ENCODE measurements around the gene EEF2K. TPM values are rescaled to one million over a fixed set of nuclear protein-coding genes. Genes with fewer than 3 reads are reported as not detected.

The EEF2K gene
- total and polyA plus RNA-seq, 3 experiments from 2014 or later, result 1.9 to 28.3 (median 27.2) TPM

DNA sequence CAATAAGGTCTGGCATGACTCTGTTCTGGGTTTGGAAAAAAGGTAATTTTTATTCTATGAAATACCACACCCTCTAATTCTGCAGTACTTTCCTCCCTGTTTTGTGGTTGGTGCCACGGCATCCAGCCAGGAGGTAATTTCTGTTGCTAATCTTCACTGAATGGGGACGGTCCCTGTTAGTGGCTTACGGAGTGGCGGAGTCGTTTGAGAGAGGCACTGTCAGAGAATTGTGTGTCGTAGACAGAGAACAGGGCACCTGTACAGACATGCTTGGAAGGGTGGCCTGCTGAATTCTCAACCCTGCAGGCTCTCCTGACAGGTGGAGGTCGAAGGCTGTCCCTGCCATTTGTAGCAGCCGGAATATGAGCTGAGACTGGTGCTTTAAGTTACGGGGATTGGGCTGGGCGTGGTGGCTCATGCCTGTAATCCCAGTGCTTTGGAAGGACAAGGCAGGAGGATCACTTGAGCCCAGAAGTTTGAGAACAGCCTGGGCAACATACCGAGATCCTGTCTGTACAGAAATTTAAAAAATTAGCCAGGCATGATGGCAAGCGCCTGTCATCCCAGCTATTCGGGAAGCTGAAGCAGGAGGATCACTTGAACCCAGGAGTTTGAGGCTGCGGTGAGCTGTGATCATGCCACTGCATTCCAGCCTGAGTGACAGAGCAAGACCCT, 33.2 kb downstream of the EEF2K start:
- Mint-ChIP-seq H3K9me3 (no peaks in the 10 kb centered on the region), H3K27me3 (no peaks in the 10 kb centered on the region), H3K4me1 (peaks cover 21 to 34% (median 31%) of the 10 kb centered on the region in 3 donors), H3K36me3 (peaks cover 0 to 10% (median 1%) of the 10 kb centered on the region in 3 donors), H3K27ac (peak overlapping the region in 5 of 8 donors; percentile 29 to 81 (median 79)), H3K4me3 (no peak overlapping the region)
- Histone ChIP-seq H3K9me3 (ENCODE audit: low read length) (no peaks in the 10 kb centered on the region), H3K36me3 (ENCODE audit: insufficient read depth, low read length) (no peaks in the 10 kb centered on the region), H3K27me3 (ENCODE audit: insufficient read depth, low read length, poor library complexity, severe bottlenecking) (no peaks in the 10 kb centered on the region), H3K4me3 (ENCODE audit: low read length) (no peak overlapping the region), H3K27ac (ENCODE audit: low read depth, low read length) (no peak overlapping the region), H3K4me1 (ENCODE audit: insufficient read depth, low read length) (peaks cover 32% of the 10 kb centered on the region)
- POLR2A ChIA-PET, result interaction anchor here (0.6 kb wide), 1 partner anchor 12 kb away, joined by 4 read pairs; no protein-coding TSS in a partner anchor
- DNase-seq, result no peak
- CTCF ChIA-PET, result interaction anchor here (0.7 to 1.1 kb wide), 2 partner anchors 33 to 435 kb away, joined by 3 read pairs; partner anchors contain the start of gene EEF2K

DNA sequence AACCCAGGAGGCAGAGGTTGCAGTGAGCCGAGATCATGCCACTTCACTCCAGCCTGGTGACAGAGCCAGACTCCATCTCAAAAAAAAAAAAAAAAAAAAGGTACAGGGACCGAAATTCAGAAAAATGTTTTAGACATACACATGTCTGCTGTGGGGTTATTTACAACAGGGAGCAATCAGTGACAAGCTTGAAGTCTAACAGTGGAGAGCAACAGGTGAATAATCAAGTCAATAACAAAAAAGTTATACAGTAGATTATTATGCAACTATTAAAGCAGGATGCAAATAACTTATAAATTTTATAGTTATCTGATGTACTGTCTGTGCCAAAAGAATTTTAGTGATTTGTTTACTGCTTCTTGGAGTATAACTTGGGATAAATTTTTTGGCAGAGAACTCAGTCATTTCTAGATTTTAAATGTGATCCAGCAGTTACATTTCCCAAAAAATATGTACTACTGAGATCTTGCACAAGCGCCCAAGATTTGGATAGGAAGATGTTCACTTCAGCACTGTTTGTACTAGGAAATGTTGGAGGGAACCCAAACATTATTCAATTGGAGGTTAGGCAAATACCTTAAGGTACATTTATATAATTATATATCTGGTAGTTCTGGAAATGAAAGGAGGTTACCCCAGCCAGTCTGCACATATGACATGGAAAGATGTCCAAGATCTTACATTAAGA, 34.1 kb downstream of the EEF2K start:
- Histone ChIP-seq H3K27ac (ENCODE audit: low read depth, low read length) (no peak overlapping the region), H3K4me3 (ENCODE audit: low read length) (no peak overlapping the region), H3K36me3 (ENCODE audit: insufficient read depth, low read length) (no peaks in the 10 kb centered on the region), H3K27me3 (ENCODE audit: insufficient read depth, low read length, poor library complexity, severe bottlenecking) (no peaks in the 10 kb centered on the region), H3K9me3 (ENCODE audit: low read length) (no peaks in the 10 kb centered on the region), H3K4me1 (ENCODE audit: insufficient read depth, low read length) (peaks cover 32% of the 10 kb centered on the region)
- peak overlapping the region in 1 of 7 donors; percentile 3 for H3K4me3 Mint-ChIP-seq
- no peaks in the 10 kb centered on the region for H3K9me3 Mint-ChIP-seq
- H3K27ac Mint-ChIP-seq, result peak overlapping the region in 7 of 8 donors; percentile 35 to 92 (median 66)
- H3K27me3 Mint-ChIP-seq, result no peaks in the 10 kb centered on the region
- peaks cover 0 to 11% (median 1%) of the 10 kb centered on the region in 3 donors for H3K36me3 Mint-ChIP-seq
- no peak for DNase-seq
- ChIA-PET CTCF (interaction anchor here (1.1 kb wide), 1 partner anchor 34 kb away, joined by 3 read pairs; the partner anchor contains the start of gene EEF2K), POLR2A (no interaction called here)
- H3K4me1 Mint-ChIP-seq, result peaks cover 21 to 34% (median 31%) of the 10 kb centered on the region in 3 donors

DNA sequence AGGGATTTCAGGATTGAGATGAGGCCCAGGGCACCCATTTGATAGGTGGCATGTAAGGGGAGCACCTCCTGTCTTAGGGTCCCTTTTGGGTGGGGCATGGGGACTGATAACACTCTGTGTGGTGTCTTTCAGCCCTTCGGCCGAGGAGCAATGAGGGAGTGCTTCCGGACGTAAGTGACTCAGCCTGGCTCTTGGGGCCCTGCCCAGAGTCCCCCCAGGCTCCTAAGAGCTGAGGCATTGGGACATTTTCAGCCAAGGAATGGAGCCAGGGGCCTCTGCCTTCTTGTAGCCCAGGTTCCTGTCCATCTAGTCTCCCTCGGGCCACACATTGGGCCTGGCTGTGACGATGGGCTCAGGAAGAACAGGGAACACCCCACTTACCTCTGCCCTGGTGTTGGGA, 44.4 kb downstream of the EEF2K start:
- H3K9me3 Mint-ChIP-seq, result no peaks in the 10 kb centered on the region
- H3K27me3 ChIP-seq (ENCODE audit: insufficient read depth, low read length, poor library complexity, severe bottlenecking), result no peaks in the 10 kb centered on the region
- H3K4me3 ChIP-seq (ENCODE audit: low read length), result no peak overlapping the region
- peaks cover 9 to 69% (median 22%) of the 10 kb centered on the region in 3 donors for H3K36me3 Mint-ChIP-seq
- H3K4me1 Mint-ChIP-seq, result peaks cover 9 to 14% (median 11%) of the 10 kb centered on the region in 3 donors
- ChIA-PET POLR2A (no interaction called here), CTCF (interaction anchor here (1.8 kb wide), 1 partner anchor 9 kb away, joined by 4 read pairs; no protein-coding TSS in a partner anchor)
- no peak overlapping the region for H3K4me3 Mint-ChIP-seq
- H3K36me3 ChIP-seq (ENCODE audit: insufficient read depth, low read length), result peaks cover 15% of the 10 kb centered on the region
- H3K27ac Mint-ChIP-seq, result peak overlapping the region in 2 of 8 donors; percentile 32 to 54
- no peak for DNase-seq
- no peaks in the 10 kb centered on the region for H3K9me3 ChIP-seq (ENCODE audit: low read length)
- H3K4me1 ChIP-seq (ENCODE audit: insufficient read depth, low read length), result no peaks in the 10 kb centered on the region
- H3K27me3 Mint-ChIP-seq, result no peaks in the 10 kb centered on the region
- H3K27ac ChIP-seq (ENCODE audit: low read depth, low read length), result no peak overlapping the region

DNA sequence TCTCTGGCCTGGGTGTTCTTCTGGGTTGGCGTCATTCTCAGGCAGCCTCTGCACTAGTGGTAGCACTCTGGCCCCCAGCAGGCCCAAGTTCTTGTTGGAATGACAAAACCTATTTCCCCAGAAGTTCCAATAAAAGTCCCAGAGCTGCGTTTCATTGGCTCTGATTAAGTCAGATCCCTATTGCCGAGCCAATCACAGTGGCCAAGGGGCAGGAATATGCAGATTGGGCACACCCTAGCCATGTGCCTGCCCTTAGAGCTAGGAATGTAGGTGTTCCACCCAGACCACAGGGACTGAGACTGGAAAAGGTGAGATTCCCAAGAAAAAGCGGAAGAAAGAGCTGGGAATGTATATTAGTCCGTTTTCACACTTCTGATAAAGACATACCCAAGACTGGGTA, 46.2 kb downstream of the EEF2K start:
- no peak overlapping the region for H3K4me3 ChIP-seq (ENCODE audit: low read length)
- peak overlapping the region in 2 of 8 donors; percentile 56 to 77 for H3K27ac Mint-ChIP-seq
- H3K9me3 ChIP-seq (ENCODE audit: low read length), result no peaks in the 10 kb centered on the region
- CTCF ChIA-PET, result interaction anchor here (1.3 to 1.5 kb wide), 2 partner anchors 36 to 45 kb away, joined by 4 read pairs; partner anchors contain the start of gene POLR3E
- no peaks in the 10 kb centered on the region for H3K4me1 ChIP-seq (ENCODE audit: insufficient read depth, low read length)
- H3K4me3 Mint-ChIP-seq, result no peak overlapping the region
- peaks cover 19% of the 10 kb centered on the region for H3K36me3 ChIP-seq (ENCODE audit: insufficient read depth, low read length)
- no peaks in the 10 kb centered on the region for H3K27me3 Mint-ChIP-seq
- POLR2A ChIA-PET, result no interaction called here
- no peak overlapping the region for H3K27ac ChIP-seq (ENCODE audit: low read depth, low read length)
- peaks cover 9 to 70% (median 22%) of the 10 kb centered on the region in 3 donors for H3K36me3 Mint-ChIP-seq
- peaks cover 9 to 14% (median 11%) of the 10 kb centered on the region in 3 donors for H3K4me1 Mint-ChIP-seq
- DNase-seq, result no peak
- no peaks in the 10 kb centered on the region for H3K27me3 ChIP-seq (ENCODE audit: insufficient read depth, low read length, poor library complexity, severe bottlenecking)
- H3K9me3 Mint-ChIP-seq, result no peaks in the 10 kb centered on the region

DNA sequence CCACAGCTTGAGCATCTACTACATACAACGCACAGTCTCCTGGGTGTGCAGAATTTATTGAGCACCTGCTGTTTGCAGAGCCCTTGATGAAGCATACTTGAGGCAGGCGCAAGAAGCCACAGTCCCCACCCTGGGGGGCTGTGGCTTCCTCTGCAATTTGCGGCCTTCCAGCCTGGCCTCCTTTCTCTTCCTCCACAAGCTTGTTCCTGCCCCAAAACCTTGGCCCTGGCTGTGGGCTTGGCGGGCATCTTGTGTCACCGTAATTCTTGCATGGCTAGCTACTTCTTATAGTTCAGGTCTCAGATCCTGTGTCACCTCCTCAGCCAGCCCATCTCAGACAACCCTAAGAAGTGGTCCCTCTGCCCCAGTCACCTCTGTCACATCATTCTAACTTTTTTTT, 47.2 kb downstream of the EEF2K start:
- H3K27ac Mint-ChIP-seq, result peak overlapping the region in 6 of 8 donors; percentile 14 to 92 (median 85)
- no peaks in the 10 kb centered on the region for H3K4me1 ChIP-seq (ENCODE audit: insufficient read depth, low read length)
- H3K4me3 Mint-ChIP-seq, result peak overlapping the region in 3 of 7 donors; percentile 59 to 70 (median 61)
- H3K27ac ChIP-seq (ENCODE audit: low read depth, low read length), result no peak overlapping the region
- DNase-seq, result no peak
- no peaks in the 10 kb centered on the region for H3K9me3 ChIP-seq (ENCODE audit: low read length)
- H3K4me3 ChIP-seq (ENCODE audit: low read length), result no peak overlapping the region
- peaks cover 28% of the 10 kb centered on the region for H3K36me3 ChIP-seq (ENCODE audit: insufficient read depth, low read length)
- ChIA-PET POLR2A (no interaction called here), CTCF (interaction anchor here (1.5 kb wide), 1 partner anchor 37 kb away, joined by 4 read pairs; no protein-coding TSS in a partner anchor)
- H3K27me3 ChIP-seq (ENCODE audit: insufficient read depth, low read length, poor library complexity, severe bottlenecking), result no peaks in the 10 kb centered on the region
- H3K36me3 Mint-ChIP-seq, result peaks cover 9 to 74% (median 19%) of the 10 kb centered on the region in 3 donors
- H3K4me1 Mint-ChIP-seq, result peaks cover 6 to 14% (median 11%) of the 10 kb centered on the region in 3 donors
- H3K9me3 Mint-ChIP-seq, result no peaks in the 10 kb centered on the region
- no peaks in the 10 kb centered on the region for H3K27me3 Mint-ChIP-seq

DNA sequence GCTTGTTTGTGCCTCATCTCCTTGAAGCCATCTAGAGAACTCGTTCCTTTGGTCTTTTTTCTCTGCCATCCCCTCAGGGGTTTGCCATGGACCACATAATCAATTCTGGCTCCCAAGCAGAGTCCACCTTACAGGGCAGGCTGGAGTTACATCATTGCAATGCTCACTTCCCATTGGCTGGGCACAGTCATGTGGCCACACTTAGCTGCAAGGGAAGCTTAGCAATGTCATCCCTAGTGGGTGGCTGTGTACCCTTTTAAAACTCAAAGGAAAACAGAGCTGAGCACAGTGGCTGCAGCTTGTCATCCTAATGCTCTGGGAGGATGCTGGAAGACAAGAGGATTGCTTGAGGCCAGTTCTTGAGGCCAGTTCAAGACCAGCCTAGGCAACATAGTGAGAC, 49.3 kb downstream of the EEF2K start:
- ChIA-PET POLR2A (no interaction called here), CTCF (no interaction called here)
- DNase-seq, result no peak
- Mint-ChIP-seq H3K4me1 (peaks cover 6 to 14% (median 11%) of the 10 kb centered on the region in 3 donors), H3K9me3 (no peaks in the 10 kb centered on the region), H3K4me3 (no peak overlapping the region), H3K27ac (peak overlapping the region in 2 of 8 donors; percentile 42 to 78), H3K27me3 (no peaks in the 10 kb centered on the region), H3K36me3 (peaks cover 9 to 79% (median 21%) of the 10 kb centered on the region in 3 donors)
- H3K36me3 ChIP-seq (ENCODE audit: insufficient read depth, low read length), result peaks cover 35% of the 10 kb centered on the region
- no peak overlapping the region for H3K27ac ChIP-seq (ENCODE audit: low read depth, low read length)
- no peak overlapping the region for H3K4me3 ChIP-seq (ENCODE audit: low read length)
- no peaks in the 10 kb centered on the region for H3K4me1 ChIP-seq (ENCODE audit: insufficient read depth, low read length)
- H3K9me3 ChIP-seq (ENCODE audit: low read length), result no peaks in the 10 kb centered on the region
- H3K27me3 ChIP-seq (ENCODE audit: insufficient read depth, low read length, poor library complexity, severe bottlenecking), result no peaks in the 10 kb centered on the region

DNA sequence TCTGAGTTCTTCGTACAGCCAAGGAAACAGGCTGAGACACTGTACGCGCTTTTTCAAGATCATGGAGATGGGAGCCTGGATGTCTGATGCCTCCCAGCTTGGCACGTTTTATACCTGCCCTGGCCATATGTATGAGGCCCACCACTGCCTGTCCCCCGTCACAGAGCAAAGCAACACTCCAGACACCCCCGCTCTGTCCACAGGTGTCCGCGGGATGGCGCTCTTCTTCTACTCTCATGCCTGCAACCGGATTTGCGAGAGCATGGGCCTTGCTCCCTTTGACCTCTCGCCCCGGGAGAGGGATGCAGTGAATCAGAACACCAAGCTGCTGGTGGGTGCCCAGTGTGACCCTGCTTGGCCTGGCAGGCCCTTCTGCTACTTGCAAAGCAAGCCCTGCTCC, 51.4 kb downstream of the EEF2K start:
- POLR2A ChIA-PET, result no interaction called here
- peaks cover 36% of the 10 kb centered on the region for H3K36me3 ChIP-seq (ENCODE audit: insufficient read depth, low read length)

DNA sequence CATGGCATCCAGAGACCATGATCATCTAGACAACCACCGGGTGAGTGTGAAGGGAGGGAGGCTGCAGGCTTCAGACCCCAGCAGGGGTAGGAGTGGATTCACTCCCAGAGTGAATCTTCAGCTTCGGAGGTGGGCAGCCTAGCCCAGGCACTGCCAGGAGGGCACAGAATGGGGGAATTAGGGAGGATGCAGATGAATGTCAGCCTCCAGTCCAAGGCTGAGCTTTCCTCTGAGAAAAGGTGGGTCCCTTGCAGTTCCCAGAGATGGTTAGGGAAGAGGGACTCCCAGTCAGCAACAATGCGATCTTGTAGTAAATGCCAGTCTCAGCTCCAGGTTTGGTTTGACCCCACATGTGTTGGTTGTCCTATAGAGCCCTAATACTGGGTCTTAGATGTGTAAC, 54.4 kb downstream of the EEF2K start:
- Mint-ChIP-seq H3K27ac (peak overlapping the region in 2 of 8 donors; percentile 13 to 19), H3K4me1 (peaks cover 8 to 24% (median 18%) of the 10 kb centered on the region in 3 donors), H3K36me3 (peaks cover under 1 to 63% (median 16%) of the 10 kb centered on the region in 3 donors), H3K9me3 (no peaks in the 10 kb centered on the region), H3K4me3 (no peak overlapping the region), H3K27me3 (no peaks in the 10 kb centered on the region)
- Histone ChIP-seq H3K4me3 (ENCODE audit: low read length) (no peak overlapping the region), H3K27me3 (ENCODE audit: insufficient read depth, low read length, poor library complexity, severe bottlenecking) (no peaks in the 10 kb centered on the region), H3K36me3 (ENCODE audit: insufficient read depth, low read length) (peaks cover 30% of the 10 kb centered on the region), H3K27ac (ENCODE audit: low read depth, low read length) (no peak overlapping the region), H3K4me1 (ENCODE audit: insufficient read depth, low read length) (peaks cover 7% of the 10 kb centered on the region), H3K9me3 (ENCODE audit: low read length) (no peaks in the 10 kb centered on the region)
- ChIA-PET CTCF (interaction anchor here (1.0 kb wide), 1 partner anchor 36 kb away, joined by 4 read pairs; no protein-coding TSS in a partner anchor), POLR2A (no interaction called here)
- no peak for DNase-seq

More for the DNA sequence above, 51.4 kb downstream of the EEF2K start:
- Histone ChIP-seq H3K27ac (ENCODE audit: low read depth, low read length) (no peak overlapping the region), H3K27me3 (ENCODE audit: insufficient read depth, low read length, poor library complexity, severe bottlenecking) (no peaks in the 10 kb centered on the region), H3K9me3 (ENCODE audit: low read length) (no peaks in the 10 kb centered on the region), H3K4me3 (ENCODE audit: low read length) (no peak overlapping the region), H3K4me1 (ENCODE audit: insufficient read depth, low read length) (no peaks in the 10 kb centered on the region)
- peaks cover 9 to 18% (median 17%) of the 10 kb centered on the region in 3 donors for H3K4me1 Mint-ChIP-seq
- no peaks in the 10 kb centered on the region for H3K27me3 Mint-ChIP-seq
- H3K9me3 Mint-ChIP-seq, result no peaks in the 10 kb centered on the region
- no peak for DNase-seq
- no peak overlapping the region for H3K4me3 Mint-ChIP-seq
- peaks cover 9 to 70% (median 24%) of the 10 kb centered on the region in 3 donors for H3K36me3 Mint-ChIP-seq
- CTCF ChIA-PET, result no interaction called here
- H3K27ac Mint-ChIP-seq, result peak overlapping the region in 1 of 8 donors; percentile 36

Data from CD8-positive, alpha-beta memory T cell (primary cell).